ENCODE data around the gene GPN1. TPM values are rescaled to one million over a fixed set of nuclear protein-coding genes. Genes with fewer than 3 reads are reported as not detected.

The GPN1 gene
- total RNA-seq, 2 experiments from 2014 or later, result 24.6 to 28.1 TPM

DNA sequence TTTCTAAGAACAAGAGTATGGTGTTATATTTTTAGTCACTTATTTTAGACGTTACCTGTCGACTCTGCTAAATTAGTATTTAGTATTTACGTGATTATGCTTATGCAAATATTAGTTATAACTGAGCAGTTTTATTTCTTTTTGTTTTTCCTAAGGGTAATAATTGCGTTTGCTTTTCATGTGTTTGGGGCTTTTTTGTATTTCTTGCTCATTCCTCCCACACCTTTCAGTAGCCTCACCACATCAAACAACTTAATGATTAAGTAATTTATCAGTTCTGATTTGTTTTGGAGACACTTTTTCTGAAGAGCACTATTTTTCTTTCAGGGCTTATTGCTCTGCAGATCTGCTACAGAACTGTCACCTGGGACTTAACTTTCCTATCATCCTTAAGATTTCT lies 42.4 kb downstream of the GPN1 start:
- no peak for TF ChIP-seq CTCF (IDR thresholded peaks at IDR 0.05)
- ChIA-PET POLR2A (no interaction called here), CTCF (interaction anchor here (4.6 kb wide), 1 partner anchor 12 kb away, joined by 20 read pairs; no protein-coding TSS in a partner anchor)
- H3K4me1 ChIP-seq (ENCODE audit: insufficient read depth, low read length), result no peaks in the 10 kb centered on the region
- Mint-ChIP-seq H3K27ac (no peak overlapping the region), H3K36me3 (ENCODE audit: low read depth) (peaks cover 90% of the 10 kb centered on the region), H3K4me3 (no peak overlapping the region), H3K27me3 (no peaks in the 10 kb centered on the region), H3K4me1 (ENCODE audit: low read depth) (peaks cover 16% of the 10 kb centered on the region), H3K9me3 (no peaks in the 10 kb centered on the region)
- H3K27me3 ChIP-seq (ENCODE audit: control insufficient read depth in 1 of 2, insufficient read depth in 2 of 2, low read length in 2 of 2), result no peaks in the 10 kb centered on the region
- H3K9me3 ChIP-seq (ENCODE audit: control insufficient read depth in 1 of 2, insufficient read depth in 1 of 2, low read length in 2 of 2), result no peaks in the 10 kb centered on the region
- no peak overlapping the region for H3K27ac ChIP-seq (ENCODE audit: low read depth in 1 of 2, low read length in 2 of 2)
- H3K4me3 ChIP-seq (ENCODE audit: low read length), result no peak overlapping the region
- intact Hi-C loops (cut with DNase I, micrococcal nuclease), result no loop called here
- H3K36me3 ChIP-seq (ENCODE audit: insufficient read depth, low read length), result peaks cover 69% of the 10 kb centered on the region
- no peak for ATAC-seq (ENCODE audit: poor library complexity)
- DNase-seq, result no peak

GRCh38 chr2:27672723-27673486 lies 44.1 kb downstream of the GPN1 start:
- H3K4me1 Mint-ChIP-seq (ENCODE audit: low read depth), result peaks cover 11% of the 10 kb centered on the region
- POLR2A ChIA-PET, result interaction anchor here (0.6 to 0.8 kb wide), 2 partner anchors 9 to 602 kb away, joined by 3 to 4 read pairs; partner anchors contain the start of genes SLC4A1AP and SUPT7L
- H3K9me3 Mint-ChIP-seq, result no peaks in the 10 kb centered on the region
- Histone ChIP-seq H3K36me3 (ENCODE audit: insufficient read depth, low read length) (peaks cover 70% of the 10 kb centered on the region), H3K4me3 (ENCODE audit: low read length) (no peak overlapping the region), H3K9me3 (ENCODE audit: control insufficient read depth in 1 of 2, insufficient read depth in 1 of 2, low read length in 2 of 2) (no peaks in the 10 kb centered on the region), H3K27ac (ENCODE audit: low read depth in 1 of 2, low read length in 2 of 2) (no peak overlapping the region), H3K27me3 (ENCODE audit: control insufficient read depth in 1 of 2, insufficient read depth in 2 of 2, low read length in 2 of 2) (no peaks in the 10 kb centered on the region), H3K4me1 (ENCODE audit: insufficient read depth, low read length) (no peaks in the 10 kb centered on the region)
- no peaks in the 10 kb centered on the region for H3K27me3 Mint-ChIP-seq
- TF ChIP-seq CTCF (IDR thresholded peaks at IDR 0.05), result no peak
- ATAC-seq (ENCODE audit: poor library complexity) (no peak), DNase-seq (no peak)
- H3K4me3 Mint-ChIP-seq, result no peak overlapping the region
- peaks cover 86% of the 10 kb centered on the region for H3K36me3 Mint-ChIP-seq (ENCODE audit: low read depth)
- CTCF ChIA-PET, result interaction anchor here (4.6 kb wide), 1 partner anchor 10 kb away, joined by 20 read pairs; no protein-coding TSS in a partner anchor
- intact Hi-C loops (cut with DNase I, micrococcal nuclease), result no loop called here
- no peak overlapping the region for H3K27ac Mint-ChIP-seq

DNA sequence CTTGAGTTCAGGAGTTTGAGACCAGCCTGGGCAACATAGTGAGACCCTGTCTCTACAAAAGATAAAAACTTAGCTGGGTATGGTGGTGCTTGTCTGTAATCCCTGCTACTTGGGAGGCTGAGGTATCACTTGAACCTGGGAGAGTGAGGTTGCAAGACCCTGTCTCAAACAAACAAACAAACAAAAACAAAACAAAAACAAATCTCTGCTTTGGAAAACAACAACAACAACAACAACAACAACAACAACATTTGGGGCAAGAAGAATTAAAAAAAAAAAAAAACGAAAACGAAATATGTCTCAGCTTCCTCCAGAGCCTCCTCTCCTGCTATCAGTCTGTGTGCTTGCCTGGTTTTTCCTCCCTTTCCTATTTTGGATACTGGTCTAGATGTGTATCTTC lies 51.7 kb downstream of the GPN1 start:
- intact Hi-C loops (cut with DNase I, micrococcal nuclease), result loop anchor here in 1 of 2 experiments (5.0 kb wide), 1 partner anchor 583 kb away; no protein-coding TSS in a partner anchor
- peaks cover 82% of the 10 kb centered on the region for H3K36me3 Mint-ChIP-seq (ENCODE audit: low read depth)
- H3K27me3 ChIP-seq (ENCODE audit: control insufficient read depth in 1 of 2, insufficient read depth in 2 of 2, low read length in 2 of 2), result no peaks in the 10 kb centered on the region
- no peak for ATAC-seq (ENCODE audit: poor library complexity)
- H3K9me3 ChIP-seq (ENCODE audit: control insufficient read depth in 1 of 2, insufficient read depth in 1 of 2, low read length in 2 of 2), result no peaks in the 10 kb centered on the region
- no peak overlapping the region for H3K4me3 ChIP-seq (ENCODE audit: low read length)
- TF ChIP-seq CTCF (IDR thresholded peaks at IDR 0.05), result no peak
- peaks cover 58% of the 10 kb centered on the region for H3K36me3 ChIP-seq (ENCODE audit: insufficient read depth, low read length)
- CTCF ChIA-PET, result no interaction called here
- H3K27me3 Mint-ChIP-seq, result no peaks in the 10 kb centered on the region
- no peak overlapping the region for H3K4me3 Mint-ChIP-seq
- H3K27ac Mint-ChIP-seq, result no peak overlapping the region
- POLR2A ChIA-PET, result no interaction called here
- peaks cover 7% of the 10 kb centered on the region for H3K4me1 Mint-ChIP-seq (ENCODE audit: low read depth)
- H3K27ac ChIP-seq (ENCODE audit: low read depth in 1 of 2, low read length in 2 of 2), result no peak overlapping the region
- peaks cover 12% of the 10 kb centered on the region for H3K4me1 ChIP-seq (ENCODE audit: insufficient read depth, low read length)
- DNase-seq, result no peak
- no peaks in the 10 kb centered on the region for H3K9me3 Mint-ChIP-seq
